Peyer's patch (tissue), 4 donors: Measurements from ENCODE around the gene RFX5.

Source experiments
- CTCF ChIP-seq, 6 experiments: fragments of 450-650 bp in 4 of 6; fragments of 200-600 bp in 2 of 6; sonication (generic) in 1 of 6; IDR thresholded peaks; one replicate each; pipeline ENCODE4 v1.5.1; 2017 to 2019; ENCODE audit warnings: antibody characterized with exemption in 6 of 6, mild to moderate bottlenecking in 3 of 6, moderate library complexity in 1 of 6
- POLR2A ChIP-seq, 2 donors: fragments of 450-650 bp; IDR thresholded peaks; one replicate each; pipeline ENCODE4 v1.5.1; 2017; ENCODE audit warnings: antibody characterized with exemption in 2 of 2, mild to moderate bottlenecking in 2 of 2, moderate library complexity in 2 of 2

GRCh38 chr1:151364996-151365395 is 17.9 kb upstream of the RFX5 start:
- TF ChIP-seq CTCF (IDR thresholded peaks at IDR 0.05) (no peak), POLR2A (IDR thresholded peaks at IDR 0.05) (no peak)
